HepG2 (cell line): ENCODE data around the gene PODN. TPM values are rescaled to one million over a fixed set of nuclear protein-coding genes. Genes with fewer than 3 reads are reported as not detected.

Experiments used
- BRD4 ChIP-seq: sonication (generic); formaldehyde crosslinking; IDR thresholded peaks from 2 replicates; pipeline ENCODE4 v1.4.0; 2020; ENCODE audit warnings: missing genetic modification reagents
- CEBPB ChIP-seq: IDR thresholded peaks from 2 replicates; pipeline ENCODE4 v1.6.1; 2011; ENCODE audit warnings: low read depth, low read length, improper control_type of control experiment, borderline replicate concordance
- ETV6 ChIP-seq: sonication (generic); formaldehyde crosslinking; conservative IDR thresholded peaks from 2 replicates; pipeline ENCODE4 v1.4.0; 2020; ENCODE audit warnings: missing genetic modification reagents
- KIAA2018 ChIP-seq: sonication (generic); formaldehyde crosslinking; IDR thresholded peaks from 2 replicates; pipeline ENCODE4 v1.5.0; 2020; ENCODE audit warnings: mild to moderate bottlenecking, missing genetic modification reagents, borderline replicate concordance
- NFIC ChIP-seq: IDR thresholded peaks from 2 replicates; pipeline ENCODE4 v1.6.1; 2012; ENCODE audit warnings: mild to moderate bottlenecking, low read length, inconsistent platforms
- POLR2G ChIP-seq: fragments of 200-400 bp; formaldehyde crosslinking; IDR thresholded peaks from 2 replicates; pipeline ENCODE4 v1.6.1; 2018; ENCODE audit warnings: mild to moderate bottlenecking, low read depth, low read length, moderate library complexity
- TRIM24 ChIP-seq: sonication (generic); formaldehyde crosslinking; IDR thresholded peaks from 2 replicates; pipeline ENCODE4 v1.8.0; 2022; ENCODE audit warnings: mild to moderate bottlenecking, missing genetic modification reagents
- ZFP36L1 ChIP-seq: sonication (generic); formaldehyde crosslinking; IDR thresholded peaks from 2 replicates; pipeline ENCODE4 v1.8.0; 2022; ENCODE audit warnings: mild to moderate bottlenecking, missing genetic modification reagents, moderate library complexity
- ZNF256 ChIP-seq: sonication (generic); formaldehyde crosslinking; conservative IDR thresholded peaks from 2 replicates; pipeline ENCODE4 v1.4.0; 2020; ENCODE audit warnings: missing genetic modification reagents
- ZNF543 ChIP-seq: sonication (generic); formaldehyde crosslinking; IDR thresholded peaks from 2 replicates; pipeline ENCODE4 v1.4.0; 2020; ENCODE audit warnings: mild to moderate bottlenecking, missing genetic modification reagents
- ZNF841 ChIP-seq: sonication (generic); formaldehyde crosslinking; IDR thresholded peaks from 2 replicates; pipeline ENCODE4 v1.8.1; 2023; ENCODE audit warnings: missing genetic modification reagents, borderline replicate concordance
- ZNF878 ChIP-seq: sonication (generic); formaldehyde crosslinking; IDR thresholded peaks from 2 replicates; pipeline ENCODE4 v1.8.1; 2023; ENCODE audit warnings: mild to moderate bottlenecking, missing genetic modification reagents, moderate library complexity
- polyA plus RNA-seq, 8 experiments: library from polyadenylated mRNA; depleted of rRNA in 3 of 8; stranded (reverse) in 7 of 8; unstranded in 1 of 8; fragments of >200 nt; fragmentation: Illumina TruSeq in 4 of 8; extraction: Trizol in 4 of 8; gene quantifications; 2 replicates each; pipeline versions ENCODE4 v1.2.1 to v1.2.3, GENCODE V29; 2011 to 2016; ENCODE audit warnings: low read depth in 4 of 8, missing spikeins in 1 of 8, mixed read lengths in 1 of 8; ENCODE audit not compliant: insufficient read depth in 1 of 8
- total RNA-seq, 5 experiments: library from RNA; depleted of rRNA; stranded (reverse); fragments of >200 nt; fragmentation: Illumina TruSeq; extraction: Trizol; gene quantifications; 2 replicates each; pipeline ENCODE4 v1.2.3, GENCODE V29; 2016; ENCODE audit warnings: low read depth in 1 of 5
- TF ChIP-seq, protein P1 (sequence below): sonication (generic); formaldehyde crosslinking; IDR thresholded peaks from 2 replicates; pipeline ENCODE4 v1.8.0; 2022; ENCODE audit warnings: low read depth, missing genetic modification reagents
- TF ChIP-seq, protein P2 (sequence below): sonication (generic); formaldehyde crosslinking; IDR thresholded peaks from 2 replicates; pipeline ENCODE4 v1.8.1; 2023; ENCODE audit warnings: mild to moderate bottlenecking, missing genetic modification reagents
- TF ChIP-seq, protein P3 (sequence below): sonication (generic); formaldehyde crosslinking; conservative IDR thresholded peaks from 2 replicates; pipeline ENCODE4 v1.4.0; 2020; ENCODE audit warnings: missing genetic modification reagents

Gene PODN
- total and polyA plus RNA-seq, 2 of the 13 experiments (the other 11 are each of a cell fraction or from before 2014, with no cell fraction given), result 0.13 TPM; not detected in 1

DNA sequence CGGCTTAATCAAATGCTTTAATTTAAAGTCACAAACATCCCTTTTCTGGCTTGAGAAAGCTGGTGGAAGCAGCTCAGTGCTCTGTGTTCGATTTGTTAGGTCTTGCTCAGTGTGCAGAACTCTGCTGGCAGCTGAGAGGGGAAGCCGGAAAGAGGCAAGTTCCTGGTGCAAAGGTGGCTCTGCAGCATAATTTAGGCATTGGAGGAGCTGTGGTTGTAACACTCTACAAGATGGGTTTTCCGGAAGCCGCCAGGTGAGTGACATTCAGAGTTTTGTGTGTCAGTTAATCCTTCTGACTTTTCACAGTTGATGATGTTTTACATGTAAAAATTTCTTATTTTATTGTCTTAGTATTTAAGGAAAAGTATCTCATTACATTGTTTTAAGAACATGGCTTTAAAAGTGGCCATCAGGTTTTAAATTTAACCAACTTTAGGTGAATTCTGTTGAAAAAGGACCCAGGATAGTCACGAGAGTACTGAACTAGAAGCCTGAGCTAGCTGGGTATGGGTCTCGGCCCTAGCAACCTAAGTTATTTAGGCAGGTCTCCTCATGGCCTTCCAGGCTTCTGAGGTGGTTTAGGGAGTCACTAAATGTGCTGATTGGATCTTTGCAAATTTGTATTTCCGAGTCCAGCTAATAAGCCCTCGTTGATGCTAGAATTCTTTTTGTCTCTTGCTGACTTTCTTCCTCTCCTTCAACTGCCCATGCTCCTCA is 47.1 kb upstream of the PODN start (continued):
- TF ChIP-seq, protein P1, sequence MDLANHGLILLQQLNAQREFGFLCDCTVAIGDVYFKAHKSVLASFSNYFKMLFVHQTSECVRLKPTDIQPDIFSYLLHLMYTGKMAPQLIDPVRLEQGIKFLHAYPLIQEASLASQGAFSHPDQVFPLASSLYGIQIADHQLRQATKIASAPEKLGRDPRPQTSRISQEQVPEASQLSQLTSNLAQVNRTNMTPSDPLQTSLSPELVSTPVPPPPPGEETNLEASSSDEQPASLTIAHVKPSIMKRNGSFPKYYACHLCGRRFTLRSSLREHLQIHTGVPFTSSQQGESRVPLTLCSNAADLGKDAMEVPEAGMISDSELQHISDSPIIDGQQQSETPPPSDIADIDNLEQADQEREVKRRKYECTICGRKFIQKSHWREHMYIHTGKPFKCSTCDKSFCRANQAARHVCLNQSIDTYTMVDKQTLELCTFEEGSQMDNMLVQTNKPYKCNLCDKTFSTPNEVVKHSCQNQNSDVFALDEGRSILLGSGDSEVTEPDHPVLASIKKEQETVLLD (CRISPR knock-in tag), result no peak
- 0 out of 2 replicates have a peak, but pooled peaks have one; percentile 33 for TF ChIP-seq ETV6
- TF ChIP-seq, protein P2, sequence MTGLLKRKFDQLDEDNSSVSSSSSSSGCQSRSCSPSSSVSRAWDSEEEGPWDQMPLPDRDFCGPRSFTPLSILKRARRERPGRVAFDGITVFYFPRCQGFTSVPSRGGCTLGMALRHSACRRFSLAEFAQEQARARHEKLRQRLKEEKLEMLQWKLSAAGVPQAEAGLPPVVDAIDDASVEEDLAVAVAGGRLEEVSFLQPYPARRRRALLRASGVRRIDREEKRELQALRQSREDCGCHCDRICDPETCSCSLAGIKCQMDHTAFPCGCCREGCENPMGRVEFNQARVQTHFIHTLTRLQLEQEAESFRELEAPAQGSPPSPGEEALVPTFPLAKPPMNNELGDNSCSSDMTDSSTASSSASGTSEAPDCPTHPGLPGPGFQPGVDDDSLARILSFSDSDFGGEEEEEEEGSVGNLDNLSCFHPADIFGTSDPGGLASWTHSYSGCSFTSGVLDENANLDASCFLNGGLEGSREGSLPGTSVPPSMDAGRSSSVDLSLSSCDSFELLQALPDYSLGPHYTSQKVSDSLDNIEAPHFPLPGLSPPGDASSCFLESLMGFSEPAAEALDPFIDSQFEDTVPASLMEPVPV (CRISPR knock-in tag), result no peak
- TF ChIP-seq CEBPB, result no peak
- peak; percentile 80 for TF ChIP-seq POLR2G
- TF ChIP-seq NFIC, result no peak
- no peak for TF ChIP-seq ZNF256
- no peak for TF ChIP-seq KIAA2018 (CRISPR knock-in tag)
- TF ChIP-seq, protein P3, sequence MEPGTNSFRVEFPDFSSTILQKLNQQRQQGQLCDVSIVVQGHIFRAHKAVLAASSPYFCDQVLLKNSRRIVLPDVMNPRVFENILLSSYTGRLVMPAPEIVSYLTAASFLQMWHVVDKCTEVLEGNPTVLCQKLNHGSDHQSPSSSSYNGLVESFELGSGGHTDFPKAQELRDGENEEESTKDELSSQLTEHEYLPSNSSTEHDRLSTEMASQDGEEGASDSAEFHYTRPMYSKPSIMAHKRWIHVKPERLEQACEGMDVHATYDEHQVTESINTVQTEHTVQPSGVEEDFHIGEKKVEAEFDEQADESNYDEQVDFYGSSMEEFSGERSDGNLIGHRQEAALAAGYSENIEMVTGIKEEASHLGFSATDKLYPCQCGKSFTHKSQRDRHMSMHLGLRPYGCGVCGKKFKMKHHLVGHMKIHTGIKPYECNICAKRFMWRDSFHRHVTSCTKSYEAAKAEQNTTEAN (CRISPR knock-in tag), result 0 out of 2 replicates have a peak, but pooled peaks have one; percentile 41
- TF ChIP-seq ZFP36L1 (CRISPR knock-in tag), result no peak
- no peak for TF ChIP-seq ZNF878 (CRISPR knock-in tag)
- TF ChIP-seq ZNF841 (CRISPR knock-in tag), result no peak
- no peak for TF ChIP-seq TRIM24 (CRISPR knock-in tag)
- TF ChIP-seq BRD4, result no peak
- no peak for TF ChIP-seq ZNF543 (CRISPR knock-in tag)
